AG20443 (cell line): ENCODE data around the gene OXCT2.
A peak's percentile ranks its signal among the peaks of the same experiment; 100 is the strongest.
"Not testable (repeated sequence)": the region's sequence is repeated elsewhere in the genome, so short reads cannot be mapped to it uniquely, and the experiment has no call there.

Source experiments
- DNase-seq: peaks from one replicate; pipeline ENCODE4 v3.0.0; 2012; ENCODE audit warnings: low spot score, mixed read lengths

The OXCT2 gene

GRCh38 chr1:39771022-39771532 lies at the start of gene OXCT2:
Gene OXCT2 (minus strand): TSS chr1:39771348. CDS start chr1:39771255, 93 bp downstream.
- not testable (repeated sequence) for DNase-seq

GRCh38 chr1:39819091-39819812 lies 48.1 kb upstream of the OXCT2 start:
- DNase-seq: no peak

GRCh38 chr1:39818482-39818881 lies 47.3 kb upstream of the OXCT2 start:
- DNase-seq: no peak

GRCh38 chr1:39817091-39817932 lies 46.2 kb upstream of the OXCT2 start:
- DNase-seq: not testable (repeated sequence)

GRCh38 chr1:39816415-39817090 lies 45.4 kb upstream of the OXCT2 start:
- DNase-seq: peak; percentile 85

- DNase-seq: no peak
Observed at GRCh38 chr1:39812913-39813312, 41.8 kb upstream of the OXCT2 start.

GRCh38 chr1:39808784-39809517 lies 37.8 kb upstream of the OXCT2 start:
- no peak for DNase-seq

- no peak for DNase-seq
Observed at GRCh38 chr1:39805385-39805784, 34.2 kb upstream of the OXCT2 start.

GRCh38 chr1:39802496-39803260 lies 31.5 kb upstream of the OXCT2 start:
- no peak for DNase-seq

- DNase-seq: no peak
Observed at GRCh38 chr1:39800471-39800835, 29.3 kb upstream of the OXCT2 start.

- peak; percentile 86 for DNase-seq
Observed at GRCh38 chr1:39799770-39800470, 28.8 kb upstream of the OXCT2 start.

- peak; percentile 67 for DNase-seq
Observed at GRCh38 chr1:39798859-39799769, 28.0 kb upstream of the OXCT2 start.

GRCh38 chr1:39795651-39796050 lies 24.5 kb upstream of the OXCT2 start:
- DNase-seq: no peak

GRCh38 chr1:39791838-39792237 lies 20.7 kb upstream of the OXCT2 start:
- DNase-seq: no peak

- no peak for DNase-seq
Observed at GRCh38 chr1:39789571-39790110, 18.5 kb upstream of the OXCT2 start.

GRCh38 chr1:39788758-39789570 lies 17.8 kb upstream of the OXCT2 start, which contains the start of gene BMP8B:
Gene BMP8B (minus strand): TSS chr1:39788865. CDS start chr1:39788485, 380 bp downstream.
- DNase-seq: peak; percentile 60

- DNase-seq: no peak
Observed at GRCh38 chr1:39788426-39788757, 17.2 kb upstream of the OXCT2 start.

- DNase-seq: not testable (repeated sequence)
Observed at GRCh38 chr1:39787964-39788363, 16.8 kb upstream of the OXCT2 start.
